K562 (cell line): ENCODE data around the gene ARIH1.

Experiments
- CREB1 ChIP-seq, 2 experiments: sonication (generic) in 1 of 2; formaldehyde crosslinking in 1 of 2; IDR thresholded peaks; 2 replicates each; pipeline versions ENCODE4 v1.6.1 to v1.8.0; 2012 to 2022; ENCODE audit warnings: inconsistent platforms in 1 of 2, mild to moderate bottlenecking in 1 of 2, missing genetic modification reagents in 1 of 2, moderate library complexity in 1 of 2
- EZH2 ChIP-seq: IDR thresholded peaks from 2 replicates; pipeline ENCODE4 v1.6.1; 2012; ENCODE audit warnings: low read depth, mild to moderate bottlenecking, inconsistent platforms, low read length, borderline replicate concordance
- MNT ChIP-seq, 2 experiments: fragments of 450-650 bp; conservative IDR thresholded peaks; 2 replicates each; pipeline ENCODE4 v1.6.1; 2017; ENCODE audit warnings: mild to moderate bottlenecking in 2 of 2, moderate library complexity in 2 of 2
- POLR2AphosphoS5 ChIP-seq: IDR thresholded peaks from 2 replicates; pipeline ENCODE4 v1.6.1; 2011; ENCODE audit warnings: mild to moderate bottlenecking, low read depth, low read length, moderate library complexity; ENCODE audit not compliant: control insufficient read depth, insufficient read depth
- TEAD4 ChIP-seq, 2 experiments: sonication (generic) in 1 of 2; formaldehyde crosslinking in 1 of 2; IDR thresholded peaks; 2 replicates each; pipeline versions ENCODE4 v1.6.1 to v1.8.0; 2012 to 2022; ENCODE audit warnings: borderline replicate concordance in 1 of 2, inconsistent platforms in 1 of 2, low read length in 1 of 2, mild to moderate bottlenecking in 1 of 2, missing genetic modification reagents in 1 of 2
- ZFP36 ChIP-seq: fragments of 150-350 bp; IDR thresholded peaks from 2 replicates; pipeline ENCODE4 v1.6.1; 2018; ENCODE audit warnings: low read length, low read depth; ENCODE audit not compliant: partially characterized antibody
- ZNF175 ChIP-seq: fragments of 200-800 bp; sonication (Bioruptor generic); IDR thresholded peaks from 2 replicates; pipeline ENCODE4 v1.6.1; 2016; ENCODE audit warnings: low read depth, mild to moderate bottlenecking, missing genetic modification characterization, missing compliant biosample characterization
- ZNF41 ChIP-seq: fragments of 250-450 bp; sonication (Bioruptor Pico); conservative IDR thresholded peaks from 2 replicates; pipeline ENCODE4 v1.4.0; 2020; ENCODE audit warnings: mild to moderate bottlenecking

- TF ChIP-seq TEAD4 (IDR thresholded peaks at IDR 0.05; ENCODE audit: low read length) (no peak), TEAD4 (CRISPR knock-in tag; IDR thresholded peaks at IDR 0.05; ENCODE audit: borderline replicate concordance) (no peak), MNT (conservative IDR thresholded peaks at IDR 0.05) (no peak), POLR2AphosphoS5 (no peak), EZH2 (no peak), ZNF41 (no peak), ZFP36 (no peak), ZNF175 (CRISPR knock-in tag) (no peak), CREB1 (IDR thresholded peaks at IDR 0.05) (no peak), CREB1 (CRISPR knock-in tag; IDR thresholded peaks at IDR 0.05) (no peak)
Measured at GRCh38 chr15:72584006-72584405, 109.9 kb downstream of the ARIH1 start.
